OCI-LY3 (cell line): ENCODE data around the gene COL26A1.

Experiments used
- H2AFZ ChIP-seq: fragments of 200-600, 300-600 bp; shearing (Covaris generic); 2 replicates; pipeline ENCODE4 v1.6.0; 2014; ENCODE audit warnings: antibody characterized with exemption, low read depth, low read length
- H3K27ac ChIP-seq: fragments of 200-600, 300-600 bp; sonication (generic); 2 replicates; pipeline ENCODE4 v1.5.1; 2014; ENCODE audit warnings: mild to moderate bottlenecking, low read length, moderate library complexity, mixed read lengths
- H3K27me3 ChIP-seq: fragments of 200-600, 300-600 bp; sonication (generic); 2 replicates; pipeline ENCODE4 v1.6.1; 2014; ENCODE audit warnings: low read depth, low read length, mixed read lengths
- H3K36me3 ChIP-seq: fragments of 200-600, 300-600 bp; sonication (generic); replicated peaks from 2 replicates; pipeline ENCODE3; 2014; ENCODE audit warnings: low read depth, low read length, mixed read lengths
- H3K4me1 ChIP-seq: fragments of 300-600, 200-600 bp; sonication (generic); 2 replicates; pipeline ENCODE4 v1.6.1; 2014; ENCODE audit warnings: low read length, mixed read lengths
- H3K4me2 ChIP-seq: fragments of 200-600, 300-600 bp; sonication (generic); 2 replicates; pipeline ENCODE4 v1.6.1; 2014; ENCODE audit warnings: low read length, mixed read lengths
- H3K4me3 ChIP-seq: fragments of 300-600, 200-600 bp; sonication (generic); 2 replicates; pipeline ENCODE4 v1.5.1; 2014; ENCODE audit warnings: antibody characterized with exemption, mild to moderate bottlenecking, low read length, moderate library complexity
- H3K79me2 ChIP-seq: fragments of 300-600, 200-600 bp; shearing (Covaris generic); 2 replicates; pipeline ENCODE4 v1.6.1; 2014; ENCODE audit warnings: mild to moderate bottlenecking, low read length, mixed read lengths
- H3K9ac ChIP-seq: fragments of 300-600, 200-600 bp; shearing (Covaris generic); 2 replicates; pipeline ENCODE4 v1.6.0; 2014; ENCODE audit warnings: mild to moderate bottlenecking, low read length, moderate library complexity
- H3K9me3 ChIP-seq: fragments of 200-600, 300-600 bp; shearing (Covaris generic); 2 replicates; pipeline ENCODE4 v1.6.1; 2014; ENCODE audit warnings: low read length, mixed read lengths; ENCODE audit not compliant: insufficient read depth
- H4K20me1 ChIP-seq: fragments of 200-600, 300-600 bp; sonication (generic); 2 replicates; pipeline ENCODE4 v1.6.1; 2016; ENCODE audit warnings: low read length, mixed read lengths; ENCODE audit not compliant: insufficient read depth
- EZH2phosphoT487 ChIP-seq: fragments of 200-600 bp; shearing (Covaris generic); IDR thresholded peaks from 2 replicates; pipeline ENCODE4 v1.6.1; 2018; ENCODE audit warnings: antibody characterized with exemption, mixed run types, low read depth
- TF ChIP-seq, protein P1 (sequence below): fragments of 200-600, 300-600 bp; sonication (generic); IDR thresholded peaks from 2 replicates; pipeline ENCODE4 v1.5.1; 2014; ENCODE audit warnings: antibody characterized with exemption, low read length, low read depth

COL26A1 gene

GRCh38 chr7:101365956-101366355, 3.3 kb downstream of the COL26A1 start:
- no peak for TF ChIP-seq EZH2phosphoT487
- TF ChIP-seq, protein P1, sequence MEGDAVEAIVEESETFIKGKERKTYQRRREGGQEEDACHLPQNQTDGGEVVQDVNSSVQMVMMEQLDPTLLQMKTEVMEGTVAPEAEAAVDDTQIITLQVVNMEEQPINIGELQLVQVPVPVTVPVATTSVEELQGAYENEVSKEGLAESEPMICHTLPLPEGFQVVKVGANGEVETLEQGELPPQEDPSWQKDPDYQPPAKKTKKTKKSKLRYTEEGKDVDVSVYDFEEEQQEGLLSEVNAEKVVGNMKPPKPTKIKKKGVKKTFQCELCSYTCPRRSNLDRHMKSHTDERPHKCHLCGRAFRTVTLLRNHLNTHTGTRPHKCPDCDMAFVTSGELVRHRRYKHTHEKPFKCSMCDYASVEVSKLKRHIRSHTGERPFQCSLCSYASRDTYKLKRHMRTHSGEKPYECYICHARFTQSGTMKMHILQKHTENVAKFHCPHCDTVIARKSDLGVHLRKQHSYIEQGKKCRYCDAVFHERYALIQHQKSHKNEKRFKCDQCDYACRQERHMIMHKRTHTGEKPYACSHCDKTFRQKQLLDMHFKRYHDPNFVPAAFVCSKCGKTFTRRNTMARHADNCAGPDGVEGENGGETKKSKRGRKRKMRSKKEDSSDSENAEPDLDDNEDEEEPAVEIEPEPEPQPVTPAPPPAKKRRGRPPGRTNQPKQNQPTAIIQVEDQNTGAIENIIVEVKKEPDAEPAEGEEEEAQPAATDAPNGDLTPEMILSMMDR, result no peak
- no peaks in the 10 kb centered on the region for H3K79me2 ChIP-seq
- peaks cover 14% of the 10 kb centered on the region for H3K27me3 ChIP-seq
- H3K9me3 ChIP-seq, result no peaks in the 10 kb centered on the region
- no peaks in the 10 kb centered on the region for H4K20me1 ChIP-seq
- no peak overlapping the region for H3K4me3 ChIP-seq
- no peak overlapping the region for H3K27ac ChIP-seq
- no peak overlapping the region for H3K9ac ChIP-seq
- no peak overlapping the region for H2AFZ ChIP-seq
- no peaks in the 10 kb centered on the region for H3K36me3 ChIP-seq
- no peak overlapping the region for H3K4me2 ChIP-seq
- H3K4me1 ChIP-seq, result peaks cover 23% of the 10 kb centered on the region

DNA sequence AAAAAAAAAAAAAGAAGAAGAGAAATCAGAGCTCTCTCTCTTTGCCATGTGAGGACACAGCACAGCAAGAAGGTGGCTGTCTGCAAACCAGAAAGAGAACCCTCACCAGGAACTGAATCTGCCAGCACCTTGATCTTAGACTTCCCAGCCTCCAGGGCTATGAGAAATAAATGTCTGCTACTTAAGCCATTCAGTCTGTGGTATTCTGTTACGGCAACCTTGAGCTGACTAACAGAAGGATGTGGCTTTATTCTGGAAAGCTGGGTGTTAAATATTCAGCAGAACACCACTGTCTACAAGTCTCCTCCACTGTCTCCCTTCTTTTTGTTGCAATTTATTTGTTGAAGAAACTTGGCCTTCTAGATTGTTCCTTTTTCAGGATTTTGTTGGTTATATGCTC, 5.0 kb downstream of the COL26A1 start:
- Histone ChIP-seq H3K9me3 (no peaks in the 10 kb centered on the region), H3K27ac (no peak overlapping the region)

DNA sequence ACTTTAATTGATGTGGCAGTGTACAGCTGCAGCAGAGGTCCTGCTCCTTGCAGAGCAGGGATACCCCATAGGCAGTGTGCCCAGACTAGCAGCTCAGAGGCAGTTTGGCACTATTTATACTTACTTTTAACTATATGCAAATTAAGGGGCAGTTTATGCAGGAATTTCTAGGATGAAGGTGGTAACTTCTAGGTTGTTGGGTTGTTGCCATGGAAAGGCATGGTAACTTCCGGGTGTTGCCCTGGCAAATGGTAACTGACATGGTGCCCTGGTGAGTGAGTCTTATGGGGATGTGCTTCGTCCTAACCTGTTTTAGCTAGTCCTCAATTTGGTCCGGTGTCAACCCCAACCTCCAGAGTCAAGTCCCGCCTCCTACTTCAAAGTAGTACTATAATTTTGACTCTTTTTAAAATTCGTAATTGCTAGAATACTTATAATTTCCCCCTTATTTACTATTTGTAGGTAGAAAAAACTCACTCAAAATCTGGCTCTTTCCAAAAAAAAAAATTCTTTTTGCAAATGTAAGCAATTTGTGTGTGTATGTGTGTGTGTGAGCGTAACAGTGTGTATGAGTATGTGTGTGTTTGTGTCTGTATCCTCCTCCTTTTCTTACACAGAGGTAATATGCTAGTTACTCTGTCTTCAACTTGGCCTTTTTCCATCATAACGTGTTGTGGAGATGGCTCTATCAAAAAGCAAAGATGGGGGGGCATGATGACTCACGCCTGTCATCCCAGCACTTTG, 5.9 kb downstream of the COL26A1 start:
- H3K9me3 ChIP-seq, result no peaks in the 10 kb centered on the region
- no peaks in the 10 kb centered on the region for H4K20me1 ChIP-seq
- no peak overlapping the region for H3K4me2 ChIP-seq
- no peak overlapping the region for H3K27ac ChIP-seq
- H3K36me3 ChIP-seq, result no peaks in the 10 kb centered on the region
- H3K27me3 ChIP-seq, result peaks cover 28% of the 10 kb centered on the region
- H3K79me2 ChIP-seq, result no peaks in the 10 kb centered on the region
- H3K4me3 ChIP-seq, result no peak overlapping the region
- no peak overlapping the region for H3K9ac ChIP-seq
- TF ChIP-seq, protein P1, result no peak
- no peak for TF ChIP-seq EZH2phosphoT487
- H3K4me1 ChIP-seq, result peaks cover 24% of the 10 kb centered on the region
- no peak overlapping the region for H2AFZ ChIP-seq

More for the DNA sequence above, 5.0 kb downstream of the COL26A1 start:
- Histone ChIP-seq H2AFZ (no peak overlapping the region), H3K4me1 (peaks cover 24% of the 10 kb centered on the region), H3K4me2 (no peak overlapping the region), H3K27me3 (peaks cover 20% of the 10 kb centered on the region), H4K20me1 (no peaks in the 10 kb centered on the region), H3K79me2 (no peaks in the 10 kb centered on the region), H3K4me3 (no peak overlapping the region), H3K9ac (no peak overlapping the region), H3K36me3 (no peaks in the 10 kb centered on the region)
- no peak for TF ChIP-seq EZH2phosphoT487
- TF ChIP-seq, protein P1, result no peak

DNA sequence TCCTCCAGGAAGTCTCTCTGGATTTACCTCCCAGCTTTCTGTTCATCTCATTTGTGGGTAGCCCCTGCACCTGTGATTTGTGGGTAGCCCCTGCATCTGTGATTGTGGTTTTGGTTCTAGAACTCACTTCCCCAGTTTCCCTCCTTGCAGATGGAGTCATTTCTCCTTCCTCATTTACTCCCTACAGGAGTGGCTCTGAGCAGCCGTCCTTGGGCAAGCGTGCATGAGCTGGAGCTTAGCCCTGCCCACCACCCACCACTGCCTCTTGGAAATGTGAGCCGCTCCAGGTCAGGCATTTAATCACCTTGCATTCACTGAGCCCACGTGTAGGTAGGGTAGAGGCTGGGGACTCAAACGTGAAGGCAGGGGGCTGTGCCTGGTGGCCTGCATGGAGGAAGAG, 8.2 kb downstream of the COL26A1 start:
- no peak overlapping the region for H3K27ac ChIP-seq
- H3K9me3 ChIP-seq, result no peaks in the 10 kb centered on the region
- no peaks in the 10 kb centered on the region for H3K79me2 ChIP-seq
- H2AFZ ChIP-seq, result no peak overlapping the region
- H3K4me2 ChIP-seq, result peak overlapping the region; percentile 8; the same call in 1 of the 2 replicates
- no peak for TF ChIP-seq EZH2phosphoT487
- TF ChIP-seq, protein P1, result no peak
- H3K4me3 ChIP-seq, result no peak overlapping the region
- peaks cover 30% of the 10 kb centered on the region for H3K27me3 ChIP-seq
- no peaks in the 10 kb centered on the region for H3K36me3 ChIP-seq
- no peaks in the 10 kb centered on the region for H4K20me1 ChIP-seq
- peaks cover 5% of the 10 kb centered on the region for H3K4me1 ChIP-seq
- H3K9ac ChIP-seq, result no peak overlapping the region
